Measurements from ENCODE around the gene TRMU.
"Not testable (repeated sequence)": the region's sequence is repeated elsewhere in the genome, so short reads cannot be mapped to it uniquely, and the experiment has no call there.

Gene TRMU

GRCh38 chr22:46390652-46391301, 55.3 kb downstream of the TRMU start:
- no peak for DNase-seq

- no peak for DNase-seq
These were observed 56.1 kb downstream of the TRMU start for GRCh38 chr22:46391486-46392136.

- DNase-seq = no peak
These were observed 56.8 kb downstream of the TRMU start for GRCh38 chr22:46392137-46392844.

- DNase-seq = no peak
These were observed 58.4 kb downstream of the TRMU start for GRCh38 chr22:46393873-46394272.

- no peak for DNase-seq
These were observed 59.1 kb downstream of the TRMU start for GRCh38 chr22:46394622-46395021.

DNA sequence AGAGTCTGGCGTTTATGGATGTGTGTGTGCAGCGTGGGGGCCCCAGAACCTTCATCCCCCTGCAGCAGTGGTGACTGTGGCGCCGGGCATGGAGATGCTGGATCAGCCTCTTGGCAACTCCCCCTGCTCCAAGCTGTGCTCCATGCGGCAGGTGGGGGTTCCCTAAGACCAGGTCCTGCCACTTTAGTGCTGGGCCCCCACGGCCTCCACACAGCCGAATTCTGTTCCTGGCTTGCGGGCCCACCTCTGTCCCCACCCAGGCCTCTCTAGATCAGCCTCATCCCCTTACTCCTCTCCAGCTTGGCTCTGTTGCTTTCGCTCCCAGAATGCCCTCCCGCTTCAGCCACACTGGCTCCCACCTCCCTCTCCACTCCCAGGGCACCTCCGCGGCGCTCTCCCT, 59.6 kb downstream of the TRMU start:
- no peak for DNase-seq

GRCh38 chr22:46397049-46397448, 61.5 kb downstream of the TRMU start:
- not testable (repeated sequence) for DNase-seq

GRCh38 chr22:46397514-46397913, 62.0 kb downstream of the TRMU start:
- DNase-seq = no peak

DNA sequence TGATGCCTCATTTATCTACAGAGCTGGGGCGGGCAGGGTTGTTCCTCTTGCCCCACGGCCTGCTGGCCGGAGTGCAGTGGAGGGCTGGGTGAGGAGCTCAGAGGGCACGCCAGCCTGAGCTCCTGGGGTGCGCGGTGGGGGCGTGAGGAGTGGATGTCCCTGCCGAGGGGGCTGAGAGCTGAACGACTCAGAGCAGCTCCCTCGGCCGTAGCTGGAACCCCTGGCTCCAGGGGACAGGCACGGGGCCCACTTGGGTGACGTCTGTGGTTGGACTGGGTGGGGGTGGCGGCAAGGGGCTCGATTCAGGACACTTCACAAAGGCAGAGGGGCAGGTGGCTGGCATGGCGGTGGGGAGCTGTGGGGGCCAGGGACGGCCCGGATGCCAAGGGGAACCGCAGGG, 62.4 kb downstream of the TRMU start:
- no peak for DNase-seq

DNA sequence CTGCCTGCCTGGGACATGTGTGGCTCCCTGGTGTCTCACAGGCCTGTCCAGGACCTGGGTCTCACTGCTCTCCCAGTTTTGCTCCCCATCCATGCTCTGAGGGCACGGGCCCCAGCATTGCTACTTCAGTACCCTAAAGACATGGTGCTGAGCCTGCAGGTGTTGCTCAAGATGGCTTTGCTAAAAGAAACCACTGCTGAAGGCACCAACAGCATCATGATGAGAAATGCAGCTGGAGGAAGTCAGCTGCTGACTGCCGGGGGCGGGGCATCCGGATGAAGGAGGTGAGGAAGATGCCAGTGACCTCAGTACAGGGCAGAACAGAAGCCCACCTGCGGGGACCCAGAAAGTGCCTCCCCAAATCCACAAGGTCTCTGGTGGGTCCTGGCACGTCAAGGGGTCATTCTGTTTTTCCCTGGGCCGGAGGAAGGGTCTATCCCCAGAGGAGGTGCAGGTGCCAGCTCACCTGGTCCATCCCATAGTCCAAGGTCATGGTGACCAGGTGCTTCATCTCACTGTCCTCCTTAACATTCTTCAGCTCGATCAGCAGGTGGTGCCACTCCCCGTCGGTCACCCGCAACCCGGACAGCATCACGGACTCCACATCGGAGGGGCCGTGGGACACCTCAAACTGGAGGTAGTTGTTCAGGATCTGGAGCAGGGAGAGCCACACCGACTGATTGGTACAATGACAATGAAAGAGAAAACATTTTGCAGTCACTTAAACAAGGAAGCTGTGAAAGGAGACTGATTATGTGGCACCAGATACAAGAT, 63.9 kb downstream of the TRMU start:
- no peak for DNase-seq

DNA sequence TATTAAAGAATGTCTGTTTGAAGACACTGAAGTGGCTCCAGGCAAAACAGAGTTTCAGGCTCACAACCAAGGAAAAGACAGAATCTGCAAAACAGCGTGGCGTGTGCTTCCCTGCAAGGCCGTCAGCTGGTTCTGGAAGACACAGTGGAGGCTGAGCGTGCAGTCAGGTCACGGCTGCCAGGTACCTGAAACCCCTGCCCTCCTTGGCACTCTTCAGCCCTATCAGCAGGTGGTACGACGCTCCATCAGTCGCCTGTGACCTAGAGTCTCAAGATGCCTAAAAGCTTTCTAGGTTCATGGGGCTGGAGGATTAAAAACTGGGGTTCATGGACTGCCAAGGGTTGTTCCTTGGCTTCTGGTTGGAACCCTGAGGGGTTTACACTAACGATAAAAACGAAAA, 65.9 kb downstream of the TRMU start:
- no peak for DNase-seq

- no peak for DNase-seq
These were observed 67.0 kb downstream of the TRMU start for GRCh38 chr22:46402505-46402904.

DNA sequence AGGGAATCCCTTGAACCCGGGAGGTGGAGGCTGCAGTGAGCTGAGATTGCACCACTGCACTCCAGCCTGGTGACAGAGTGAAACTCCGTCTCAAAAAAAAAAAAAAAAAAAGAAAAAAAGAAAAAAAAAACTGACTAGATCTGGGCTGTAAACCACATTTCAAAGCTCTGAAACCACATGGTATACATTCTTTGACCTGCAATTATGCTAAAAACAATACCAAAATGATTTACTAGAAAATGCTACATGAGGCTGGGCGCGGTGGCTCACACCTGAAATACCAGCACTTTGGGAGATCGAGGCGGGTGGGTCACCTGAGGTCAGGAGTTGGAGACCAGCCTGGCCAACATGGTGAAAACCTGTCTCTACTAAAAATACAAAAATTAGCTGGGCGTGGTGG, 68.4 kb downstream of the TRMU start:
- DNase-seq = not testable (repeated sequence)

DNA sequence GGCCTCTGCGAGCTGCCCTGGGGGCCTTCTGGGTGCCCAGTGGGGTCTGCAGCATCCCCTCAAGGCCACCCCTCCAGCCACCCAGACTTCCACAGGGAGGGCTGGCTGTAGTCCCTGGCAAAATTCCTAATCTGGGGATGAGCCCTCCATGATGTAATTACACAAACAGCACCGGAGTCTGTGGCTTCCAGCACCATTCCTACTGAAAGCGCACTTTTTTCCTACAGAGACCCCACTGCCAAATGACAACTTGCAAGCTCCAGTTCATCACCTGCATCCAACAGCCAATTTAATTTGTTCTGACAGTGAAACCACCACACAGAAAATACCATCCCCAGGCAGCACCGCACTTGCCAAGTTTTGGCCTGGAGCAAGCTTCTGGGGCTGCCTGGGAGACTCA, 70.4 kb downstream of the TRMU start:
- DNase-seq = no peak

DNA sequence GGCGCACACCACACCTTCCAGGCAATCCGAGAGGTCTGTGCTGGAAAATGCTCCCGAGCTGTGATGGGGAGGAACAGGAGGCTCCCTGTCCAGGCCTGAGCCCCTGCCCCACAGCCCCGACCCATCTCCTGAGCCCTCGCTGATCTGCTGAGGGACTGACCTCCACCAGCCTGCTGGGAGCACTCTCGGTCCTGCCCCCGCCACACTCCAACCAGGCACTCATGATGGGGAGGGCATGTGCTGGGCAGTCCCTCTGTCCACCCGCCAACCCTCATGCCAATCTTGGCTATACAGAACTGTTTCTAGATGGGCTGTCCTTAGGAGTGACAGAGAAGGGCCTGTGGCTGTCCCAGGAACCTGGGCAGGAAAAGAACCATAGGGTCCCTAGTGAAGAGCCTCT, 70.8 kb downstream of the TRMU start:
- DNase-seq = no peak

- DNase-seq = no peak
These were observed 71.3 kb downstream of the TRMU start for GRCh38 chr22:46406791-46407190.
